CD14-positive monocyte (primary cell): ENCODE results near the gene AZGP1. TPM values are rescaled to one million over a fixed set of nuclear protein-coding genes. Genes with fewer than 3 reads are reported as not detected.

Experiments
- DNase-seq, 3 donors: peaks; one replicate each; pipeline ENCODE4 v3.0.0-alpha.2; 2011 to 2022
- H2AFZ ChIP-seq: 2 replicates; pipeline ENCODE4 v1.6.0; 2012; ENCODE audit warnings: mild to moderate bottlenecking, low read depth, low read length, inconsistent platforms; ENCODE audit not compliant: insufficient read depth, poor library complexity, severe bottlenecking
- H3K27ac ChIP-seq, 2 donors: 1 replicate in 1 of 2; 2 replicates in 1 of 2; pipeline ENCODE4 v1.5.1; 2012 to 2013; ENCODE audit warnings: low read length in 2 of 2, control low read depth in 1 of 2, inconsistent platforms in 1 of 2, low read depth in 1 of 2, mild to moderate bottlenecking in 1 of 2
- H3K27me3 ChIP-seq, 2 donors: one replicate each; pipeline versions ENCODE4 v1.6.0 to v1.6.1; 2011 to 2013; ENCODE audit warnings: low read length in 2 of 2; ENCODE audit not compliant: control insufficient read depth in 2 of 2, insufficient read depth in 2 of 2
- H3K36me3 ChIP-seq, 2 donors: replicated peaks in 1 of 2; 1 replicate in 1 of 2; 2 replicates in 1 of 2; pipeline versions ENCODE4 v1.5.1 to v1.6.1; 2012 to 2013; ENCODE audit warnings: low read length in 2 of 2, control low read depth in 1 of 2, inconsistent platforms in 1 of 2, mild to moderate bottlenecking in 1 of 2; ENCODE audit not compliant: insufficient read depth in 2 of 2, control insufficient read depth in 1 of 2
- H3K4me1 ChIP-seq, 2 donors: 1 replicate in 1 of 2; 2 replicates in 1 of 2; pipeline versions ENCODE4 v1.5.1 to v1.6.1; 2012 to 2013; ENCODE audit warnings: low read length in 2 of 2, control low read depth in 1 of 2, inconsistent platforms in 1 of 2, mild to moderate bottlenecking in 1 of 2, moderate library complexity in 1 of 2; ENCODE audit not compliant: insufficient read depth in 2 of 2, control insufficient read depth in 1 of 2
- H3K4me2 ChIP-seq: replicated peaks from 2 replicates; pipeline ENCODE3; 2012; ENCODE audit warnings: low read length, moderate library complexity, mild to moderate bottlenecking; ENCODE audit not compliant: poor library complexity, severe bottlenecking; ENCODE audit errors: extremely low read depth
- H3K4me3 ChIP-seq, 3 experiments: fragments of 200-600 bp in 1 of 3; sonication (generic) in 1 of 3; replicated peaks in 1 of 3; 1 replicate in 2 of 3; 2 replicates in 1 of 3; pipeline ENCODE4 v1.5.1; 2011 to 2013; ENCODE audit warnings: low read length in 3 of 3, mild to moderate bottlenecking in 3 of 3, control low read depth in 2 of 3, low read depth in 2 of 3, inconsistent platforms in 1 of 3, moderate library complexity in 1 of 3
- H3K79me2 ChIP-seq: 2 replicates; pipeline ENCODE4 v1.6.0; 2012; ENCODE audit warnings: mild to moderate bottlenecking, control low read depth, inconsistent platforms, low read length, moderate library complexity; ENCODE audit not compliant: insufficient read depth
- H3K9ac ChIP-seq: 2 replicates; pipeline ENCODE4 v1.6.0; 2017; ENCODE audit warnings: low read length, mild to moderate bottlenecking; ENCODE audit not compliant: insufficient read depth, poor library complexity, severe bottlenecking
- H3K9me3 ChIP-seq, 2 donors: replicated peaks in 1 of 2; 1 replicate in 1 of 2; 2 replicates in 1 of 2; pipeline versions ENCODE4 v1.5.1 to v1.6.1; 2012 to 2013; ENCODE audit warnings: low read length in 2 of 2, control low read depth in 1 of 2; ENCODE audit not compliant: control insufficient read depth in 1 of 2, insufficient read depth in 1 of 2
- H4K20me1 ChIP-seq: 2 replicates; pipeline ENCODE4 v1.6.0; 2012; ENCODE audit warnings: mild to moderate bottlenecking, low read length, control low read depth, moderate library complexity; ENCODE audit not compliant: insufficient read depth
- H3K27ac Mint-ChIP-seq, 7 donors: one replicate each; pipeline ENCODE4 v1.8.0; 2020; ENCODE audit warnings: mild to moderate bottlenecking in 7 of 7, mixed read lengths in 7 of 7, moderate library complexity in 6 of 7, inconsistent platforms in 2 of 7
- H3K27me3 Mint-ChIP-seq, 3 donors: one replicate each; pipeline ENCODE4 v1.8.0; 2021 to 2022; ENCODE audit warnings: low read depth in 3 of 3, mild to moderate bottlenecking in 3 of 3, mixed read lengths in 3 of 3, moderate library complexity in 3 of 3, inconsistent platforms in 1 of 3
- H3K36me3 Mint-ChIP-seq, 2 donors: one replicate each; pipeline ENCODE4 v1.8.0; 2020; ENCODE audit warnings: mixed read lengths in 2 of 2, inconsistent platforms in 1 of 2, mild to moderate bottlenecking in 1 of 2
- H3K4me1 Mint-ChIP-seq: one replicate; pipeline ENCODE4 v1.8.0; 2020; ENCODE audit warnings: mild to moderate bottlenecking, mixed read lengths
- H3K4me3 Mint-ChIP-seq, 2 donors: one replicate each; pipeline ENCODE4 v1.8.0; 2020; ENCODE audit warnings: mild to moderate bottlenecking in 2 of 2, mixed read lengths in 2 of 2, moderate library complexity in 1 of 2
- H3K9me3 Mint-ChIP-seq, 7 donors: one replicate each; pipeline ENCODE4 v1.8.0; 2020 to 2022; ENCODE audit warnings: mixed read lengths in 7 of 7, mild to moderate bottlenecking in 6 of 7, moderate library complexity in 6 of 7, inconsistent platforms in 2 of 7
- CTCF ChIP-seq: fragments of 200-600 bp; IDR thresholded peaks from one replicate; pipeline ENCODE4 v1.8.0; 2022; ENCODE audit warnings: antibody characterized with exemption, mild to moderate bottlenecking
- WGBS: methylation state at CpG from one replicate; pipeline ENCODE4 v1.1.5; 2013; ENCODE audit warnings: missing lambda C conversion rate; ENCODE audit not compliant: insufficient coverage; 5-methylcytosine and 5-hydroxymethylcytosine counted together
- intact Hi-C, 2 donors: fragments of 100-400 bp; cut with micrococcal nuclease; formaldehyde crosslinking; loops; one replicate each; pipeline versions ENCODE4 v1.15.0 to v1.15.1; 2023
- polyA plus RNA-seq, 3 donors: library from polyadenylated mRNA; depleted of rRNA in 1 of 3; unstranded in 2 of 3; stranded (reverse) in 1 of 3; fragments of 300-500 nt in 2 of 3; fragments of >200 nt in 1 of 3; fragmentation: Illumina TruSeq in 2 of 3; gene quantifications; 1 replicate in 2 of 3; 2 replicates in 1 of 3; pipeline ENCODE4 v1.2.3, GENCODE V29; 2012 to 2021

AZGP1 gene
- polyA plus RNA-seq, 3 donors, result not detected

- no peaks in the 10 kb centered on the region for H3K36me3 Mint-ChIP-seq
- no peak for DNase-seq
- Histone ChIP-seq H3K79me2 (no peaks in the 10 kb centered on the region), H3K36me3 (no peaks in the 10 kb centered on the region), H3K4me1 (peaks cover 8% of the 10 kb centered on the region in 2 donors), H3K9ac (no peak overlapping the region), H3K27ac (no peak overlapping the region), H3K27me3 (peaks cover 24 to 26% of the 10 kb centered on the region in 2 donors), H3K4me3 (no peak overlapping the region), H3K4me2 (no peak overlapping the region), H2AFZ (peak overlapping the region; percentile 38), H4K20me1 (no peaks in the 10 kb centered on the region), H3K9me3 (no peaks in the 10 kb centered on the region)
- peaks cover 10% of the 10 kb centered on the region for H3K4me1 Mint-ChIP-seq
- 100% methylated on average over 2 of the region's 5 CpGs for WGBS
- H3K9me3 Mint-ChIP-seq, result peaks cover 0 to 1% (median 0%) of the 10 kb centered on the region in 7 donors
- no peak overlapping the region for H3K27ac Mint-ChIP-seq
- H3K27me3 Mint-ChIP-seq, result peaks cover 22 to 35% (median 28%) of the 10 kb centered on the region in 3 donors
- no peak for TF ChIP-seq CTCF
- intact Hi-C loops, result no loop called here
- no peak overlapping the region for H3K4me3 Mint-ChIP-seq
These were observed 48.3 kb downstream of the AZGP1 start for GRCh38 chr7:99927536-99927935.

- peaks cover 0 to 1% (median 0%) of the 10 kb centered on the region in 7 donors for H3K9me3 Mint-ChIP-seq
- Histone ChIP-seq H3K9me3 (no peaks in the 10 kb centered on the region), H3K9ac (no peak overlapping the region), H3K4me2 (no peak overlapping the region), H4K20me1 (no peaks in the 10 kb centered on the region), H3K79me2 (no peaks in the 10 kb centered on the region), H3K27ac (no peak overlapping the region), H3K36me3 (no peaks in the 10 kb centered on the region), H3K27me3 (peaks cover 24 to 26% of the 10 kb centered on the region in 2 donors), H3K4me1 (peaks cover 8% of the 10 kb centered on the region in 2 donors), H2AFZ (no peak overlapping the region), H3K4me3 (no peak overlapping the region)
- peak overlapping the region in 1 of 2 donors; percentile 43 for H3K4me3 Mint-ChIP-seq
- DNase-seq, result no peak
- H3K36me3 Mint-ChIP-seq, result peaks cover 5 to 9% of the 10 kb centered on the region in 2 donors
- intact Hi-C loops, result no loop called here
- peaks cover 10% of the 10 kb centered on the region for H3K4me1 Mint-ChIP-seq
- no peak for TF ChIP-seq CTCF
- H3K27me3 Mint-ChIP-seq, result peaks cover 24 to 35% (median 30%) of the 10 kb centered on the region in 3 donors
- H3K27ac Mint-ChIP-seq, result peak overlapping the region in 1 of 7 donors; percentile 70
These were observed 49.5 kb downstream of the AZGP1 start for GRCh38 chr7:99926321-99926720.
